Parathyroid adenoma (tissue), 2 donors: Measurements from ENCODE around the gene PPIL3.

Source experiments
- H2AFZ ChIP-seq: fragments of 300-600 bp; sonication (generic); one replicate; pipeline ENCODE4 v1.7.0; 2017; ENCODE audit warnings: antibody characterized with exemption, mild to moderate bottlenecking
- H3K27ac ChIP-seq: fragments of 300-600 bp; sonication (generic); one replicate; pipeline ENCODE4 v1.7.0; 2017
- H3K27me3 ChIP-seq: fragments of 300-600 bp; sonication (generic); one replicate; pipeline ENCODE4 v1.7.0; 2017; ENCODE audit warnings: low read length; ENCODE audit not compliant: control insufficient read depth, insufficient read depth
- H3K36me3 ChIP-seq: fragments of 300-600 bp; sonication (generic); one replicate; pipeline ENCODE4 v1.7.0; 2017; ENCODE audit warnings: low read length; ENCODE audit not compliant: control insufficient read depth, insufficient read depth
- H3K4me1 ChIP-seq: fragments of 300-600 bp; sonication (generic); one replicate; pipeline ENCODE4 v1.7.0; 2017; ENCODE audit warnings: control low read depth
- H3K4me2 ChIP-seq: fragments of 300-600 bp; sonication (generic); one replicate; pipeline ENCODE4 v1.7.0; 2017; ENCODE audit warnings: low read length
- H3K4me3 ChIP-seq: fragments of 300-600 bp; sonication (generic); one replicate; pipeline ENCODE4 v1.7.0; 2017; ENCODE audit warnings: low read depth, low read length
- H3K79me2 ChIP-seq: fragments of 300-600 bp; sonication (generic); one replicate; pipeline ENCODE4 v1.7.0; 2017; ENCODE audit warnings: control low read depth
- H3K9ac ChIP-seq: fragments of 300-600 bp; sonication (generic); one replicate; pipeline ENCODE4 v1.7.0; 2017; ENCODE audit warnings: mild to moderate bottlenecking
- H3K9me3 ChIP-seq: fragments of 300-600 bp; sonication (generic); one replicate; pipeline ENCODE4 v1.7.0; 2017; ENCODE audit warnings: low read length; ENCODE audit not compliant: control insufficient read depth
- TF ChIP-seq, protein P1 (sequence below): fragments of 300-600 bp; sonication (generic); IDR thresholded peaks from one replicate; pipeline ENCODE4 v1.7.0; 2017; ENCODE audit warnings: antibody characterized with exemption, mild to moderate bottlenecking
- donor health status: primary hyperparathyroidism.

The PPIL3 gene

DNA sequence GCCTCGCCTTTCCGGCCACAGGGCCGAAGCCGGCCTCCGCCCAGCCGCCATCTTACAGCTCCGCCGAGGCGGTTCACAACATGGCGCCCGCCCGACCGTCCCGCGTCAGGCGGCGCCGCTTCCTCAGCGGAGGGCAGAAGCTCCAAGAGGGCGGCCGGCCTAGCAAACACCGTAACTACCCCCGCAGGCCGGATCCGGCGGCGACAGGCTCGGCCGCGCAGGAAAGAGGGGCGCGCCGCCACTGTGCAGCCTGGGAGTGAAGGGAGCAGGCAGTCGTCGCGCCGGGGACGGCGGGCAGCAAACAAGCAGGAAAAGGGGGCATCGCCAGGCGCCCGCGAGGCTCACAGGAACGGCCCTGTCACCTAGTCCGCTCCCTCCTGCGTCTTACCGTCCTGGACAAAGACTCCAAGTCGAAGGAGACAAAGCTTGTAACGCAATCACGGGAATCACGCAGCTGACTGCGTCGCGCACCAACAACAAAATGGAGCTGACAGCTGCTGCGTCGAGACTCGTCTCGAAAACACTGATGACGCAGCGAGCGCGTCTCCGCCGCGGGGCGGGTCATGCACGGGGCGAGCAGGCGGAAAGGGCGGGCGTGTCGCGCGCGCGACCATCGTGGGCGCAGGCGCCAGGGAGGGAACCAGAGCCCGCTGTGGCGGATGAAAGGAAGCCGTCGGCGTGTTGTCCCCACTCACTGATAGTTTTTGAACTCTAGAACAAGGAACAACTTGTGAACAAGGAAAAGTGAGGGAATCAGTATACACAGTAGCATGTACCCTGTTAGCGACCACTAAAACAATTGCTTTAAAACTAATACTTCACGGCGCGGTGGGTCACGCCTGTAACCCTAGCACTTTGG, 24.5 kb downstream of the PPIL3 start, which contains the start of gene CLK1:
Gene CLK1, minus strand, starts transcription at position 483 of the 859 bp plus-strand sequence. CDS start 2,796 bp downstream, outside the sequence.
- H3K79me2 ChIP-seq, result peaks cover 33% of the 10 kb centered on the region

DNA sequence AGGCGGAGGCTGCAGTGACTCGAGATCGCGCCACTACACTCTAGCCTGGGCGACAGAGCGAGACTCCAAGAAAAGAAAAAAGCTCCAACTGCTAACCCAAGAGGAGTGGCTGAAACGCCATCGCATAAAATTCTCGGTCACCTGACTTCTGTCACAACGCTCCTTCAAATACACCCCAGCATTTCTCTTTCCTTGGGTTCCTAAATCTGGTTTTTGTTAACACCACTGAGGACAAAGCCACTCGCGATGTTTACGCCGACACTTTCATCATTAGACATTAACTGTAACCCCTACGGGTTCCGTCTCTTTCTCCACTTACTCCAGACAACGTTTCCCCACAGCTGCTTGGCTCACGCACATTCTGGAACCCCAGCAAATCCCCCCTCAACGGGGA, 25.1 kb downstream of the PPIL3 start:
- Histone ChIP-seq H2AFZ (peak overlapping the region; percentile 93), H3K9ac (peak overlapping the region; percentile 98), H3K27ac (peak overlapping the region; percentile 98), H3K4me1 (peaks cover 8% of the 10 kb centered on the region), H3K9me3 (no peaks in the 10 kb centered on the region), H3K4me3 (peak overlapping the region; percentile 92), H3K4me2 (peak overlapping the region; percentile 96), H3K36me3 (peaks cover 6% of the 10 kb centered on the region), H3K27me3 (no peaks in the 10 kb centered on the region), H3K79me2 (peaks cover 39% of the 10 kb centered on the region)
- TF ChIP-seq, protein P1, sequence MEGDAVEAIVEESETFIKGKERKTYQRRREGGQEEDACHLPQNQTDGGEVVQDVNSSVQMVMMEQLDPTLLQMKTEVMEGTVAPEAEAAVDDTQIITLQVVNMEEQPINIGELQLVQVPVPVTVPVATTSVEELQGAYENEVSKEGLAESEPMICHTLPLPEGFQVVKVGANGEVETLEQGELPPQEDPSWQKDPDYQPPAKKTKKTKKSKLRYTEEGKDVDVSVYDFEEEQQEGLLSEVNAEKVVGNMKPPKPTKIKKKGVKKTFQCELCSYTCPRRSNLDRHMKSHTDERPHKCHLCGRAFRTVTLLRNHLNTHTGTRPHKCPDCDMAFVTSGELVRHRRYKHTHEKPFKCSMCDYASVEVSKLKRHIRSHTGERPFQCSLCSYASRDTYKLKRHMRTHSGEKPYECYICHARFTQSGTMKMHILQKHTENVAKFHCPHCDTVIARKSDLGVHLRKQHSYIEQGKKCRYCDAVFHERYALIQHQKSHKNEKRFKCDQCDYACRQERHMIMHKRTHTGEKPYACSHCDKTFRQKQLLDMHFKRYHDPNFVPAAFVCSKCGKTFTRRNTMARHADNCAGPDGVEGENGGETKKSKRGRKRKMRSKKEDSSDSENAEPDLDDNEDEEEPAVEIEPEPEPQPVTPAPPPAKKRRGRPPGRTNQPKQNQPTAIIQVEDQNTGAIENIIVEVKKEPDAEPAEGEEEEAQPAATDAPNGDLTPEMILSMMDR, result no peak

More for the DNA sequence above, 24.5 kb downstream of the PPIL3 start, which contains the start of gene CLK1:
- Histone ChIP-seq H3K9me3 (no peaks in the 10 kb centered on the region), H3K27ac (peak within 1 kb of the TSS; percentile 98), H3K9ac (peak within 1 kb of the TSS; percentile 98), H2AFZ (peak within 1 kb of the TSS; percentile 93), H3K27me3 (no peaks in the 10 kb centered on the region), H3K36me3 (peaks cover 6% of the 10 kb centered on the region), H3K4me3 (peak within 1 kb of the TSS; percentile 92), H3K4me1 (peaks cover 3% of the 10 kb centered on the region), H3K4me2 (peak within 1 kb of the TSS; percentile 96)
- TF ChIP-seq, protein P1, result no peak

DNA sequence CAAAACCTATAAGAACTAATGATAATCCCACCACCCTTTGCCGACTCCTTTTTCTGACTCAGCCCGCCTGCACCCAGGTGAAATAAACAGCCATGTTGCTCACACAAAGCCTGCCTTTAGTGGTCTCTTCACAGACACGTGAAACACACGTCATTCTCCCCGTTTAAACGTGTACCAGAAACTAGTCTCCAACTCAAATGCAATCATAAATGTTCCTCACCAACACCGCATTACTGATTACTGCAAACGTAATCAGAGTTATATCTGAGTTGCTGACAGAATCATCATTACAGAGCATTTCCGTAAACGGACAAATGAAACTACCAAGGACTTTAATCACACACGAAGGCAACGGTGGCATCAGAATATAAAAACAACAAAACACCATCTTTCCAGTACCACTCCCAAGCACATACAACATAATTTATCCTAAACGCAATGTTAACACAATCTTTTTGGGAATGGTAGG, 26.3 kb downstream of the PPIL3 start:
- Histone ChIP-seq H3K27ac (peak overlapping the region; percentile 98), H3K79me2 (peaks cover 51% of the 10 kb centered on the region), H3K27me3 (no peaks in the 10 kb centered on the region), H3K9me3 (no peaks in the 10 kb centered on the region), H2AFZ (no peak overlapping the region), H3K9ac (peak overlapping the region; percentile 98), H3K4me3 (peak overlapping the region; percentile 92), H3K4me2 (peak overlapping the region; percentile 96), H3K36me3 (peaks cover 6% of the 10 kb centered on the region), H3K4me1 (peaks cover 9% of the 10 kb centered on the region)
- TF ChIP-seq, protein P1, result no peak

DNA sequence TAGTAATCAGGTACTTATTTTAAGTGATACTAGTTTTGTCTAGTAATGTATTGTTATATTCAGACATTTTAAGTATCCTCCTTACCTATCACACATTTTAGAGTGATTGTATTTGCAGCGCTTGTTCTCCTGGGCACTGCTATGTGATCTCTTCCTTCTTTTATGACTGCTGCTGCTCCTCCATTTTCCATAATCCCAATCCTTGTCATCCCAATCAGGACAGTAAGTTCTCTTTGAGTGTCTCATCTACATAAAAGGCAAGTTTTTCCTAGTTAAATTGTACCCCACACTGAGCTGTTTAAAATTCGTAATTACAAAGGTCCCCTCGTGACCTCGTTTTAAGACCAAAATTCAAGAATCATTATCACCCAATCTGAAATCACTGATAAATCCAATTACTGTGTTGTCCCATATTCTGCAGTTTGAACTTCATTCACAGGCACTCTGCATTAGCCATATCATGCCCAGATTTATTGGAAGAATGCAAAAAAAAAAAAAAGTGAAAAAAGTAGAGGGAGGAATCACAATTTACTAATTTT, 27.2 kb downstream of the PPIL3 start:
- Histone ChIP-seq H3K36me3 (peaks cover 6% of the 10 kb centered on the region), H2AFZ (no peak overlapping the region), H3K4me3 (peak overlapping the region; percentile 92), H3K9me3 (no peaks in the 10 kb centered on the region), H3K9ac (no peak overlapping the region), H3K27me3 (no peaks in the 10 kb centered on the region), H3K79me2 (peaks cover 52% of the 10 kb centered on the region), H3K27ac (peak overlapping the region; percentile 98), H3K4me1 (peaks cover 9% of the 10 kb centered on the region), H3K4me2 (peak overlapping the region; percentile 89)
- TF ChIP-seq, protein P1, result no peak
